ENCODE results near the gene IL1RL2. TPM values are rescaled to one million over a fixed set of nuclear protein-coding genes. Genes with fewer than 3 reads are reported as not detected.
A peak's percentile ranks its signal among the peaks of the same experiment; 100 is the strongest.

The IL1RL2 gene
- total and polyA plus RNA-seq, 2 of the 8 experiments (the other 6 are each of a cell fraction or from before 2014, with no cell fraction given), result not detected

DNA sequence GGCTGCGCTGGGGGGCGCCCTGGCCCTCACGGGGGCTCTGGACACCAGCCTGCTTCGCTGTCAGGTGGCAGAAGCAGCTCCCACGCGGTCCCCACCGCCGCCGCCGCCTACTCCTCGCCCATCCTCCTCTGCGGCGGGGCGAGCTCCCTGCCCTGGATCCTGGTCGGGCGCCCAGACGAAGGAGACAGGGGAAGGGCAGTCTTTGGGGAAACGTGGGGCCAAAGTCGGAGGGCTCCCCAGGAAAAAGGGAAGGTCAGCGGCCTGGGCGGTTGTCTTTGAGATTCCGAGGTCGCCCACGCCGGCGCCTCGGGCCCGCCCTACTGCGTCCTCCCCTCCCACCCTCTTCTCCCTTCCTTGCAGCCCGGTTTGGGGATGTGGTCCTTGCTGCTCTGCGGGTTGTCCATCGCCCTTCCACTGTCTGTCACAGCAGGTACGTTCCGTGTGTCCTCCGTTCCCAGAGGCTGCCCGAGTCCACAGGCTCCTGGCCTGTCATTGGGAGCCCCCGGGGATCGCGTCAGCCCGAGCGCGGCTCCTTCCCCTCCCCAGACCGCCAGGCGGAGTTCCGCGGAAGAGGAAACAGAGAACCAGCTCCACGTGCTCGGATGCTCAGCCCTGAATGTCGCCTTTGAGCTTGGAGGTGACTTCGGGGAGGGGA, 800 bp downstream of the IL1RL2 start:
- H4K8ac ChIP-seq (ENCODE audit: extremely low read depth, insufficient read depth, low read length), result peak overlapping the region; percentile 80; the same call in 1 of the 2 replicates
- H2BK12ac ChIP-seq (ENCODE audit: low read depth, low read length), result no peak overlapping the region
- no peaks in the 10 kb centered on the region for H3K23me2 ChIP-seq (ENCODE audit: low read depth, low read length)
- no peak overlapping the region for H3K27ac ChIP-seq (ENCODE audit: low read depth, low read length)
- H3K56ac ChIP-seq (replicated peaks; ENCODE audit: insufficient read length, low read depth, low read length), result no peak overlapping the region
- H2AK5ac ChIP-seq (ENCODE audit: low read depth, low read length), result no peak overlapping the region
- WGBS, 2 experiments (ENCODE audit: extremely low coverage in 1 of 2, insufficient coverage in 1 of 2, insufficient read length in 1 of 2, insufficient replicate concordance in 2 of 2, low coverage in 1 of 2, low lambda C conversion rate in 2 of 2, missing lambda C conversion rate in 1 of 2), result 67% methylated on average over 19 of the region's 50 CpGs; no CpG with 5 or more reads in 1 of the 2 experiments
- no peaks in the 10 kb centered on the region for H3K9me3 ChIP-seq (ENCODE audit: insufficient read depth in 2 of 2, low read depth in 1 of 2, low read length in 1 of 2)
- H3K18ac ChIP-seq (ENCODE audit: extremely low read depth, low read length), result no peak overlapping the region; the same call in 1 of the 2 replicates
- H4K91ac ChIP-seq (replicated peaks; ENCODE audit: insufficient read length, low read length), result no peak overlapping the region
- H4K20me1 ChIP-seq (replicated peaks in 1 of 2; ENCODE audit: control insufficient read depth in 1 of 2, insufficient read depth in 2 of 2, low read length in 2 of 2), result no peaks in the 10 kb centered on the region
- FAIRE-seq (no peak), DNase-seq (ENCODE audit: low read depth in 1 of 2, low spot score in 2 of 2) (no peak)
- H3K4me3 ChIP-seq (ENCODE audit: extremely low read depth in 1 of 4, insufficient read depth in 2 of 4, low read depth in 3 of 4, low read length in 4 of 4), result peak overlapping the region in 2 of 4 experiments; percentile 42 to 44; a peak in 3 of 8 replicates
- H2BK5ac ChIP-seq (ENCODE audit: low read depth, low read length), result no peak overlapping the region
- no peak overlapping the region for H3K9ac ChIP-seq (replicated peaks in 1 of 4; ENCODE audit: extremely low read depth in 1 of 4, low read depth in 3 of 4, low read length in 3 of 4)
- H3K23ac ChIP-seq (ENCODE audit: insufficient read length), result no peak overlapping the region
- no peaks in the 10 kb centered on the region for H3K79me2 ChIP-seq (ENCODE audit: control insufficient read depth in 1 of 2, insufficient read depth in 2 of 2, low read length in 2 of 2)
- no peak overlapping the region for H4K5ac ChIP-seq (ENCODE audit: insufficient read length, low read depth, low read length)
- no peaks in the 10 kb centered on the region for H3K79me1 ChIP-seq (ENCODE audit: low read depth, low read length)
- no peak overlapping the region for H3K4ac ChIP-seq (replicated peaks; ENCODE audit: insufficient read length, low read depth, low read length)
- ChIA-PET CTCF (ENCODE audit: partially characterized antibody) (interaction anchor here (0.6 to 3.5 kb wide), 6 partner anchors 22 to 256 kb away, joined by 3 to 25 read pairs (median 3); no protein-coding TSS in a partner anchor), POLR2A (ENCODE audit: partially characterized antibody) (no interaction called here)
- H3K27me3 ChIP-seq (replicated peaks in 1 of 4; ENCODE audit: control insufficient read depth in 3 of 4, extremely low read depth in 1 of 4, insufficient read depth in 3 of 4, low read length in 3 of 4), result peaks cover 1 to 18% (median 15%) of the 10 kb centered on the region in 4 experiments
- peak overlapping the region; percentile 51 to 93 for H3K4me2 ChIP-seq (ENCODE audit: insufficient read depth in 1 of 2, low read depth in 2 of 2, low read length in 2 of 2)
- no peak overlapping the region for H2BK20ac ChIP-seq (ENCODE audit: low read length)
- H3K4me1 ChIP-seq (replicated peaks in 1 of 4; ENCODE audit: control insufficient read depth in 3 of 4, insufficient read depth in 4 of 4, low read length in 3 of 4), result no peaks in the 10 kb centered on the region
- H3K14ac ChIP-seq (ENCODE audit: insufficient read length), result no peak overlapping the region
- H2BK15ac ChIP-seq (ENCODE audit: low read length), result no peak overlapping the region
- H2BK120ac ChIP-seq (replicated peaks; ENCODE audit: low read depth, low read length), result no peak overlapping the region
- no peak overlapping the region for H2AFZ ChIP-seq (ENCODE audit: low read length)
- H3K36me3 ChIP-seq (ENCODE audit: control insufficient read depth in 2 of 4, insufficient read depth in 4 of 4, low read length in 3 of 4), result no peaks in the 10 kb centered on the region
- TF ChIP-seq SUZ12 (IDR thresholded peaks at IDR 0.05; ENCODE audit: low read length), result no peak
- no peak for TF ChIP-seq SP1 (IDR thresholded peaks at IDR 0.05; ENCODE audit: low read depth, low read length)
